Testis (tissue), 2 donors: ENCODE results near the gene LSM11.

Source experiments
- POLR2A ChIP-seq: fragments of 450-650 bp; IDR thresholded peaks from one replicate; pipeline ENCODE4 v1.6.1; 2017; ENCODE audit warnings: antibody characterized with exemption, mild to moderate bottlenecking, moderate library complexity
- TF ChIP-seq, protein P1 (sequence below), 3 experiments: fragments of 450-650 bp in 2 of 3; fragments of 200-600 bp in 1 of 3; sonication (generic) in 1 of 3; IDR thresholded peaks; one replicate each; pipeline ENCODE4 v1.5.1; 2016 to 2019; ENCODE audit warnings: antibody characterized with exemption in 3 of 3, mild to moderate bottlenecking in 2 of 3, moderate library complexity in 1 of 3

DNA sequence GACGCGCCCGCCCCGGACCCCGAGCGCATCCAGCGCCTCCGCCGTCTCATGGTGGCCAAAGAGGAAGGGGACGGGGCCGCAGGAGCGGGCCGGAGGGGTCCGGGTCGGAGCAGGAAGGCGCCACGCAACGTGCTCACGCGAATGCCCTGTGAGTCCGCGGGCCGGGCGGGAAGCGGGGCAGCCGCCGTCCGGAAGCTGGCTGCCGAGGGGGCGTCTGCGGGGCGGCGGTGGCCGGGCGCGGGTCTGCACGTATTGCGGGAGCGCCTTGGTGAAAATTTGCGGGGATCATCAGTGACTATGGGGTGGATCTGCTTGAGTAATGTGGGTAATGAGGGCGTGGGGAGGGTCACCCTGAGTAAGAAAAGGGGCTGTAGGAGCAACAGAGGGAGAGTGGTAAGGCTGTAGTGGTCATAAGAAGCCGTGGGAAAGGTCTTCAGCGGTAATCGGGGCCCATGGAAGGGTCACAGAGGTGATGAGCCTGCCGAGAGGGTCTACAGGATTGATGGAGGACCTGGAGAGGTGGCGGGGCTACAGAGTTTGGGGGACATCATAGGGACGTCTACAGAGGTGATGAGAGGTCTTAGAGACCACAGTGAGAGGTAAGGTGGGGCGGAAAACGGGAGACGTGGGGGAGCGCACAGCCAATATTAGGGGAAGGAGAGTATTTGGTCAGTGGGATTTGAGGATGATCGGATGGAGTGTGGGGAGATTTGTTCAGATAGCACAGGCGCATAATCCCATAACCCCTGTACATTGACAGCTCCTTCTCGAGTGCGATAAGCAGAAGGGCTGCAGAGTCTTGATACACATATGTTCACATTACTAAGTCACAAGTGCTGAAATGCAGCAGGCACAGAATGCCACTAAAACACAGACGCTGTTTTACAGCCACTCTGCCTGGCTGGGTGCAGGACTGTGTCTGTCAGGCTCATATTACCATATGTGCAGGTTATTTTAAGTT lies 819 bp downstream of the LSM11 start:
- no peak for TF ChIP-seq POLR2A
- TF ChIP-seq, protein P1, sequence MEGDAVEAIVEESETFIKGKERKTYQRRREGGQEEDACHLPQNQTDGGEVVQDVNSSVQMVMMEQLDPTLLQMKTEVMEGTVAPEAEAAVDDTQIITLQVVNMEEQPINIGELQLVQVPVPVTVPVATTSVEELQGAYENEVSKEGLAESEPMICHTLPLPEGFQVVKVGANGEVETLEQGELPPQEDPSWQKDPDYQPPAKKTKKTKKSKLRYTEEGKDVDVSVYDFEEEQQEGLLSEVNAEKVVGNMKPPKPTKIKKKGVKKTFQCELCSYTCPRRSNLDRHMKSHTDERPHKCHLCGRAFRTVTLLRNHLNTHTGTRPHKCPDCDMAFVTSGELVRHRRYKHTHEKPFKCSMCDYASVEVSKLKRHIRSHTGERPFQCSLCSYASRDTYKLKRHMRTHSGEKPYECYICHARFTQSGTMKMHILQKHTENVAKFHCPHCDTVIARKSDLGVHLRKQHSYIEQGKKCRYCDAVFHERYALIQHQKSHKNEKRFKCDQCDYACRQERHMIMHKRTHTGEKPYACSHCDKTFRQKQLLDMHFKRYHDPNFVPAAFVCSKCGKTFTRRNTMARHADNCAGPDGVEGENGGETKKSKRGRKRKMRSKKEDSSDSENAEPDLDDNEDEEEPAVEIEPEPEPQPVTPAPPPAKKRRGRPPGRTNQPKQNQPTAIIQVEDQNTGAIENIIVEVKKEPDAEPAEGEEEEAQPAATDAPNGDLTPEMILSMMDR (IDR thresholded peaks at IDR 0.05) = no peak
